NCI-H2107 (cell line): ENCODE data around the gene C12orf60.

ENCODE experiments used
- DNase-seq: peaks from one replicate; lab custom pipeline; 2025; lab: John Stamatoyannopoulos, UW

The C12orf60 gene

DNA sequence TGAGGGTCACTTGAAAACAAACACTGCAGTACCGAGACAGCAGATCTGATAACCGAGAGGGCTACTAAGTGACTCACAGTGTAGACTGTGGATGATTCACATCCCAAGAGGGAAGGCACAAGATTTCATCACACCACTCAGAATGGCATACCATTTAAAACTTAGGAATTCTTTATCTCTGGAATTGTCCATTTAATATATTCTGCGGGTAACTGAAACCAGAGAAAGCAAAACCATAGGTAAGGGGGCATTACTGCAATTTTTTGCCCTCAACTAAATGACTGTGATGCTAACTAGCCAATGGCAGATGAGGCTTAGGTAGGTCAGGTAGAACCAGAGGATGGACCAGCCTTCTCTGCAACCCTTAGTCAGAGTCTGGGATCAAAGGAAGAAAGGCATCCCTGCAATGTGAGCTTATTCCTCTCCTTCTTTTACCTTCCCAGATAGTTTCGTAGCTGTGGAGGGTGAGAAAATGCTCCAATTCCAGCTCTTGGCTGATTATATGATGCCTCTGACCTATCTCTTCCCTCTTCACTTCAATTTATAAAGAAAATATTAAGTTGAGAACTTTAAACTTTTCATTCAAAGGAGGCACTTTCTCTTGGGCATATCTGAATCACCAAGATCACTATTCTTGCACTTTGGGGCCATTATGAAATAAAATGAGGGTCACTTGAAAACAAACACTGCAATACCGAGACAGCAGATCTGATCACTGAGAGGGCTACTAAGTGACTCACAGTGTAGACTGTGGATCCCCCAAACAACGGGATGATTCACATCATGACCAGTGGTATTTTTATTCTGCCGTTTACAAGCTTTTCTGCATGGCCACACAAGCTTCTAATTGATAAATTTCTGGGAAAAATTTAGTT lies 33.1 kb downstream of the C12orf60 start:
- DNase-seq, result no peak

DNA sequence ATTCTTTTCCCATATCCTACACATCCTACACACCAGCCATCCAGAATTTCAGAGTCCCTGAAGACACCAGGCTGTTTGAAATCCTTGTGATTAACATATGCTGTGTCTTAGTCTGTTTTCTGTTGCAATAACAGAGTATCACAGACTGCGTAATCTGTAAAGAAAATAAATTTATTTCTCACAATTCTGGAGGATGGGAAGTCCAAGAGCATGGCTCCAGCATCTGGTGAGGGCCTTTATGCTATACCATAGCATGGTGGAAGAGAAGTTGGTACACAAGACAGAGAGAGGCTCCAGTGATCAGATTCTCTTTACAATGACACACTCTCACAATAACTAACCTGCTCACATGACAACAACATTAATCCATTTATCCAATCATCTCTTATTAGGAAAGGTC lies 35.8 kb downstream of the C12orf60 start:
- DNase-seq, result no peak

DNA sequence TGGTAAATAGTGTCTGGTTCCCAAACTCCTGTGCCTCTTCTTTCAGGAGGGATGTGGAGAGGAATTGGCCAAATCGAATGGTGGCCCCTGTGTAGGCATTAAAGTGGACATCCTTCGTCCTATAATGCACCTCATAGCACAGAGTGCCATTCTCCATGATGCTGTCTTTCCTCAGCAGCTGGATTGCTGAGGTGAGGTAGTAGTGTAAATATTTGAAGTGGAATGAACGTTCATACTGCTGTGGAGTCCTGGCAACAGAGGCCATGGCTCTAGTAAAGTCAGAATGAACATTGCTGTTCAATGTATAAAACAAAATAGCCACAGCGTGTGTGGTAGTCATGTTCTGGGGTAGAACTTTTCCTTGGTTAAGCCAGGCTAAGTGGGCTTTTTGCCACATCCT lies 37.1 kb downstream of the C12orf60 start:
- DNase-seq, result no peak

DNA sequence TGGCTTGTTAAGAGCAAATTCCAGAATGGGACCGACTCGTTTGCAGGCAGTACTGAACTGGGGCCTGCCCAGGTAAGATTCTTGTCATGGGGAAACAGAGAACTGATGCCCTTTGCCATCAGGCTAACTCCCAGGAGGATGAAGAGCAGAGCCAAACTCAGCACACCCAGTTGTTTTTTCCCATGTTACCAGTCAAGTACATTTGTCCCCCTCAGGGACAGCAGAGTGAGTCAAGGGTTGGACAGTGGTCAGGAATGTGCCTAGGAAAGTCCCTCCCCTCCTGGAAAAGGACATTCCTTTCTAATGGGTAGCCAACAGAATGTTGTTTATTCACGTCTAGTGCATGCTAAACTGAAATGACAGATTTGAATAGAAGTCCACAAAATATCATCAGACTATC lies 38.3 kb downstream of the C12orf60 start:
- no peak for DNase-seq

DNA sequence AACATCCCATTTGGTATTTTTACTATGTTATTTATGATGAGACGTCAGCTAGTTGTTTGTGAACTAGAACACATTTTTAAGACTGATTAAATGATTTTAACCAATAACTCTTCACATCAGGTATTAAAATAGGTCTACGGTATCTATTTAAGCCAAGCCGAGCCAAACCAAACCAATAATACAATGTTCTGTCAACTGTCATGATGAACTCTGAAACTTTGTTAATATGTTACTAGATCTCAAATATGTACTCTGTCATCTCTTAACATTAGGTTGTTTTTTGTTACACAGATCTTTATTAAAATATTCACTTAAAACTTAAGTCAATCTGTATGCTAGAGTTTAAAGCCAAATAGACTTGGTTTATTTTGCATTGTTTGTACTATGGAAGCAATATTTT lies 38.8 kb downstream of the C12orf60 start:
- DNase-seq, result no peak

DNA sequence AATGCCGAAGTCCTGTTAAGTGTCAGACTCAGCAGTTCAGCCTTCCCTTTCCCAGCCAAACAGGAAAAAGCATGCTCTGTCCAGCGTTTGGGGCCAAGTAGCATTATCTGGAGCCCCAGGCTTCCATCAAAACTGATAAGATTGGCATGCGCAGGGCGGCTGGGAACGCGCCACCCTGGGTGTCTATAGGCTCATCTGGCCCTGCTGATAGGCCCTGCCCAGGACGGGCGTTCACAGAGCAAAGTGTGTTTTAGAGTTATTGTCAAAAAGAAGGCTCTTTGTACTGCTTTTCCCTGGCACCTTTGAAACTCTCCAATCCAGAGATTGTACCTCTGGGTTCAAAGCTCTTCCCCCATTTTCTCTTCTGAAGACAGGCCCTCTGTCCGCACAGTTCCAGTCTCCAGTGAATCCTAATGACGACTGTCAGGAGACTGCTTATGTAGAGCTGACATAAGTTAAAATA lies 40.0 kb downstream of the C12orf60 start, which contains the start of gene ART4:
Gene ART4 (minus strand): TSS at position 102 of the 463 bp plus-strand sequence. CDS start 413 bp downstream, outside the sequence.
- DNase-seq, result no peak

DNA sequence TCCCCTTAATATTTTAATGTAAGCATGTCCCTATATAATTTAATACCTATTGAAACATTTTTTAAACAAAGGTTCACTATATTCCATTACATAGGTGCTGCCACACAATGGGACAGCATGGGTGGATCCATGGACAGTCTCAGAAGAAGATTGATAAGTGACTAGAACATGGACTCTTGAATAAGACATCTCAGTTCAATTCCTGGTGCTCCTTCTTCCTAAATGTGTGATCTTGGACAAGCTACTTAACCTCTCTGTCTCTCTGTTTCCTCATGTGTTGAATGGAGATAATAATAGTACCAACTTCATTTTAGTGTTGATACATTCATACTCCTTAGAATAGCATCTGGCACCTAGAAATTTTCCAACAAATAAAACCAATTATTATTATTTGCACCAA lies 40.9 kb downstream of the C12orf60 start:
- no peak for DNase-seq

DNA sequence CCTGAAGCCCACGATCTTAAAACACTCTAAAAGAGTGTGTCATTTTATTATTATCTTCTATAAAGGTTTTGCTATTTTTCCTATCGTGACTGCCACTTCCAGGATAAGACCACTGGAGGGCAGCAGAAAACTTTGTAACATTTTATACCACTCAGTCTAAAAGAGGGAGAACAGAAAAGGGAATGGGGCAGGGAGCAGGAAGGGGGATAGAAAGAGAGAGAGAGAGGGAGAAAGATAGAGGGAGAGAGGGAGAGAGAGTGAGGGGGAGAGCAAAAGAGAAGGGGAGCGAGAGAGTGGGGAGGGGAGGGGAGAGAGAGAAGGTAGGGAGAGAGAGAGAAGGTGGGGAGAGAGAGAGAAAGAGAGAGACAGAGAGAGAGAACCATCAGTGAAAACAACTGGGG lies 41.9 kb downstream of the C12orf60 start:
- peak; percentile 51 for DNase-seq

DNA sequence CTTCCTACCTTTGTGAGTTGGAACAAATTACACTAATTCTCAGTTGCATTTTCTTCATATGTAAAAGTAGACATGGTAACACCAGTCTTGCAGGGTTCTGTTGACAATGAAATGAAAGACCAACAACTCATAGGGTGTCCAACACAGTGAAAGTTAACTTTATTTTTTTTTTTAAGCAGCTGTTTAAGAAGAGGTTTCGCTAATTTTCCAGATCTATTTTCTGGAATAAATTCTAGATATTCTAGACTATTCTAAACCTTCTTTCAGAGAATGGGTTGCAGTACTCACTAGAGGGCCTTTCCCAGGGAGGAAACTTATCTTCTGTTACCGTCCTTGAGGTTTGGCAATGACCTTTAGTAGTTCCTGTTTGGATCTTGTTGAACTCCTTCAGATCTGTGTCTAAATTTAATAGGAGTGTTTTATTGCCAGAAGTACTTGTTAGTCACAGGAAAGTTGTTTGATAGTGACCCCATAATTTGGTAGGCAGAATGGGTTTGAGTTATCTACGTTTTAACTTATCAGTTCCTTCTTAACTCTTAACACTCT lies 42.6 kb downstream of the C12orf60 start:
- no peak for DNase-seq

DNA sequence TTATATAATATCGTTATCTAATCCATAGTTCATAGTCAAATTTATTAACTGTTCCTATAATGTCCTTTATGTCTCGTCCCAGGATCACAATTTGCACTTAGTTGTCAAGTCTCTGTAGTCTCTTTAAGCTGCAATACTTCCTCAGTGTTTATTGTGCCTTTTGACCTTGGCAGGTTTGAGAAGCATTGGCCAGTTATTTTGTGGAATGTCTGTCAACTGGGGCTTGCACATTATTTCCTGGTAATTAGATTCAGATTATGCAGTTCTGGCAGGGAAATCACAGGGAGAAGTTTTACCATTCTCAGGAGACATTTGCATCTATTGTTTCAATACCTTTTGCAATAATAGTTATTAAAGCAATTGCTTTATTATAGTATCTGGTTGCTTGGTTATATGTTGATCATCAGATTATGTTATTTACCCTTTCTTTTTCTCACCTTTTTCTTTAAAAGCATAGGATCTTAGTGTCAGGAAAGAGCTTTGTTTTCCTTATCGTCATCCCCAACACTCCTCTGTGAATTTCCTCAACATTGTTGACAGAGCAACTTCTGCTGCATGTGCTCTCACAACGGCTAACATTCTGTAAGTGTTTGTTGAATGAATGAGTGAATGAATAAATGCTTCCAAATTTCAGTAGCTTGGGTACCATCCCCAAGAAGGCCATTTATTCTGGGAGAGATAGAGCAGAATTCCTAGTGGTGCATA lies 43.6 kb downstream of the C12orf60 start:
- DNase-seq, result no peak

DNA sequence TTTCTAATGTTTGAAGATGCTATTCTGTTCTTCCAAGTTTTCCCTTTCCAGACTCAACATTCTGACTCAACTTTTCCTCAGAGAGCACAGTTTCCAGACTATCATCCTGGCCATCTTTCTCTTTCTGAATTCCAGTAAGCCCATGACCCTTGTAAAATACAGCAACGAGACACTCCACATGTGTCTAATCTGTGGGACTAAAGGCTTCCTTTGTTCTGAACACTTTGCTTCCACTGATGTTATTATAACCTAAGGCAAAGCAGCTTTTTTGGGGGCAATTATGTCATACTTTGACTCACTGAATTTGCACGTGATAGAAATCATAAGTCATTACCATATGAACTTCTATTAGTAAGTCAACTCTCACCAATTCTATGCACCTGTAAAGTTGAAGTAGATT lies 46.2 kb downstream of the C12orf60 start:
- no peak for DNase-seq

DNA sequence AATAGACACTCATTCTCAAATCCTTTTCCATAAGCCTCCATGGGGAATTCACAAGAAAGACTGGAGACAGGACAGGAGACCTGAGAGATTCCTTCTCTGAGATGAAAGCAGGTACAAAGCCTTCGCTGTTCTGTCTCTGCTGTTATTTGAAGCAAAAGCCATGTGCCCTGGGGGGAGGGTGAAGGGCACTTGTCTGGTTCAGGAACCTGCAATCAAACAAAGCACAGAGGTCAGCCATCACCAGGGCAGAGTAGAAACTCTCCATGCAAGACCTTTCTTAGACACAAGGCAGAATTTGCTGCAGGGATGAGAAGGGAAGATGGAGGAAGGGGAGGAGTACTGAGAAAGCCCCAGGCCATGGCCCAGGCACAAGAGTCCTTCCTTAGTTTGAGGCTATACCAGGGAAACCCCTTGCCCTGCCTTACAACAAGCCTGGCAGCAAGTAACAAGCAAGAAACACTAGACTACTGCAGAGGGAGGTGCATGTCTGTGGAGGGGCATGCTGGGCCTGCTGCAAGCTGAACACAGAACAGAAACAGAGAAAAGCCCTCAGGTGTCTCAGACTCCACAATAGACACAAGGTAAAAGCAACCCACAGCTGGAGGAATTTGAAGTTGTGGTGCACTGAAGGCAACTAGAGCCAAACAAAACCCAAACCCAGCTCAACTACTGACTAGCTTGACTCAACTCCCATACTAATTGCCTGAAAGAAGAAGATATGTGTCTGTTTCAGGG lies 47.6 kb downstream of the C12orf60 start:
- DNase-seq, result no peak

DNA sequence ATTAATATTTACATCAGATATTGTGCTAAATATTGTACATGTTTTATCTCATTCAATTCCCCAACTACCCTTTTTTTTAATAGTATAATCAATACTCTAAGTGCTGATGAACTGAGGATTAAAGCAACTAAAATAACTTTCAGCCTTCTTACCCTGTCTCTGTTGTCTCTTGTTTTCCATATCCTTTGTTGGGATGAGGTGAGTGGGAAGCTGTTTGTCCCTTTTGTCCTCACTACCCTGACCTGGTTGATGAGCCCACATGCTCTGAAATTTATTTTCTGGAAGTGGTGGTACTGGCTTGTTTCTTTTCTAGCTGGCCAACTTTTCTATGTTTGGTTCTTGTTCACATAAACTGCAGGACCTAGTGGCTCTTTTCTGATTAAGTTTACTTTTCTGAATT lies 49.4 kb downstream of the C12orf60 start:
- no peak for DNase-seq

DNA sequence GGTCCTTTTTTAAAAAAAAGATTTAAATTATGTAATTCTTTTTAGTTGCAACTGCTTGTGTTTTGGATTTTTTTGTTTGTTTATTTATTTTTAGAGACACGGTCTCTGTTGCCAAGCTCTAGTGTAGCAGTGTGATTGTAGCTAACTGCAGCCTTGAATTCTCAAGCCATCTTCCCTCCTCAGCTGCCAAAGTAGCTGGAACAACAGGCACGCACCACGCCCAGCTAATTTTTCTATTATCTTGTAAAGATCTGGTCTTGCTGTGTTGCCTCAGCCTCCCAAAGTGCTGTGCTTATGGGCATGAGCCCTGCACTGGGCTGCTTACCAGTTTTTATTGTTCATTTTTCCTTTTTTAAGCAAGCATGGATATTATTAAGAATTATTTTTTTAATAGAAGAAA lies 50.5 kb downstream of the C12orf60 start:
- DNase-seq, result no peak

DNA sequence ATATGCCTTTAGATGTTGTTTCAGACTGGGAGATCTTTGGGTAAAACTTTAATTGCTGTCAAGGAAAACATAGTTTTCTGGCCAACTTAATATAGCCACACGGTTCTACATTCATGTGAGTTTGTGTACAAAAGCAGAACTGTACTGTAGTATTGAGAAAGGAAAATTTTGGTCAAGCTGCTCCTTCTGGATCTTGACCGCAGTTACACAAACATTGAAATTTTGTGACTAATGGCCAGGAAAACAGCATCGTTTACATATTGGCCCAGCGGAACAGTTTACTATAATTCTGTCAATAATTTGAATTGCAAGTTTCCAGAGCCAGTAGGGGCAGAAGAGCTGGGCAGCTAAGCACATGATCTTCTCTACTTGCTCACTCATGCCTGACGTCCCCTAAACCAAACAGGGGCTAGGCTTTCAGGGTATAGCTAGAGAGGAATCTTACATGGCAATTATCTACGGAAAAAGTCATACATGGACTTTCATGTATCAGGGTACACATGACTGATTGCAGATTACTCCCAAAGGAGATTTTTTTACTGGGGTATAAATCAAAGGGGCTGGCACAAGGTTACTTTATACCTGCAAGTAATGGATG lies 51.2 kb downstream of the C12orf60 start:
- DNase-seq, result no peak

DNA sequence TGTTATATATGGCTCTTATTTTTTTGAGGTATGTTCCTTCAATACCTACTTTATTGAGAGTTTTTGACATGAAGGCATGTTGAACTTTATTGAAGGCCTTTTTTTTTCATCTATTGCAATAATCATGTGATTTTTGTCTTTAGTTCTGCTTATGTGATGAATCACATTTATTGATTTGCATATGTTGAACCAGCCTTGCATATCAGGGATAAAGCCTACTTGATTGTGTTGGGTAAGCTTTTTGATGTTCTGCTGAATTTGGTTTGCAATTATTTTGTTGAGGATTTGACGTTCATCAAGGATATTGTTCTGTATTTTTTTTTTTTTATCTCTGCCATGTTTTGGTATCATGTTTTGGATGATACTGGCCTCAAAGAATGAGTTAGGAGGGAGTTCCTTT lies 55.0 kb downstream of the C12orf60 start:
- DNase-seq, result no peak

DNA sequence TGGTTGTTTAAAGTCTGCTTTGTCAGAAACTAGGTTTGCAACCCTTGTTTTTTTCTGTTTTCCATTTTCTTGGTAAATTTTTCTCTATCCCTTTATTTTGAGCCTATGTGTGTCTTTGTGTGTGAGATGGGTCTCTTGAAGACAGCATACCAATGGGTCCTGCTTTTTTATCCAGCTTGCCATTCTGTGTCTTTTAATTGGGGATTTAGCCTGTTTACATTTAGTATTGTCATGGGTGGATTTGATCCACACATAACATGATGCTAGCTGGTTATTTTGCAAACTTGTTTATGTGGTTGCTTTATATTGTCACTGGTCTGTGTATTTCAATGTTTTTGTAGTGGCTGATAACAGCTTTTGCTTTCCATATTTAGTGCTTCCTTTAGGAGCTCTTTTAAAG lies 57.0 kb downstream of the C12orf60 start:
- DNase-seq, result no peak

DNA sequence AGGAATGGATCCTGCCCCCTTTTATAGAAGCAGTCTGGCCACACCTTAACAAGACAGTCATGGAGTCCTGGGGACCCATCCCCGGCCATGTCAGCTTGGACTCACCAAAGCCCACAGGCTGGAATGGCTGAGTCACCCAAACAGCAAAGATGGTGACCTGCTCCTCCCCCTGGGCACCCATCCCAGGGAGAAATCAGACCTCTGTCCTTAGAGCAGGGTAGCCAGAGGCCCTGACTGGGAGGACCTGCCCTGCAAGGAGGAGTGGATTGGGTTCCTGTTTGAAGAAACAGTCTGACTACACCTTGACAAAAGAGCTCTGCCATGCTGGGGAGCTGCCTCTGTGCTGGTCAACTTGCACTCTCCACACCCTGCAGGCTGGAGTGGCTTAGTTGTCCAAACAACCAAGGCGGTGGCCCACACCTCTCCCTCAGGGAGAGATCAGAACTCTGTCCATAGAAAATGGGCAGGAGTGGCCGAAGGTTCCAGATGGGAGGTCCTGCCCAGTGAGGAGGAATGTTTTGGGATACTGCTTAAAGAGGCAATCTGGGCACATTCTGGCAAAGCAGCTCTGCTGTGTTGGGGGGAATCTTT lies 65.5 kb downstream of the C12orf60 start:
- no peak for DNase-seq

DNA sequence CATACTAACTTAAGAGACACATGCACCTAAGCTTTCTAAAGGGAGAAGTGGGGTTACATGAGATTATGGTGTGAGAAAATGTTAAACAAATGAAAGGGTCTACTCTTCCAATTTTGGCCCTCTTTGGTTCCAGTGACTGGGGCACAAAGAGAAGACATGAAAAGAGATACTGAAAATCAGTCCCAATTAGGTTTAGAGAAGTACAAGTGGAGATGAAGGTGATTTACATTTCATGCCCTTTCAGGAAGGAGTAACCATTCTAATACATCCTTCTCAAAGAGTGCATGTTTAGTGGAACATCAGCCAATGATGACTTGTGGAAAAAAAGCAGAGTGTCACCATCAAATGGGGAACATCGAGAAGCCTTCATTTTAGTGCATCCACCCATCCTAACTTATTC lies 67.8 kb downstream of the C12orf60 start:
- DNase-seq, result no peak

DNA sequence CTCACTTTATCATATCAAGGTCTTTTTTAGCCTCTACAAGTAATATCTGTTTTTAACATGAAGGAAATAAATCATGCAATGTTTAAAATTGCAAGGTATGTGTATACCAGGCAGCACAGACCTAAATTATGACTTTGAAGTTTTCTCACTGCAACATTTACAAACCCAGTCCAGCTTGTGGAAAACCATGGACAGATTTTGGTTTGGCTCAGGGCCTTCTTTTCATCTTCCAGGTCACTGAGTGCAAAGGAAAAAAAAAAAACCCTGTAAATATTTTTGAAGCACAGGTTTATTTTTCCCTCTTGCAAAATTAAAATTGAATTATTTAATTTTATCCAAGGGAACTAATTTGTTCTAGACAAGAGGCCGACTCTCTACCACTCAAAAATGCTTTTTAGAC lies 68.4 kb downstream of the C12orf60 start:
- DNase-seq, result no peak

DNA sequence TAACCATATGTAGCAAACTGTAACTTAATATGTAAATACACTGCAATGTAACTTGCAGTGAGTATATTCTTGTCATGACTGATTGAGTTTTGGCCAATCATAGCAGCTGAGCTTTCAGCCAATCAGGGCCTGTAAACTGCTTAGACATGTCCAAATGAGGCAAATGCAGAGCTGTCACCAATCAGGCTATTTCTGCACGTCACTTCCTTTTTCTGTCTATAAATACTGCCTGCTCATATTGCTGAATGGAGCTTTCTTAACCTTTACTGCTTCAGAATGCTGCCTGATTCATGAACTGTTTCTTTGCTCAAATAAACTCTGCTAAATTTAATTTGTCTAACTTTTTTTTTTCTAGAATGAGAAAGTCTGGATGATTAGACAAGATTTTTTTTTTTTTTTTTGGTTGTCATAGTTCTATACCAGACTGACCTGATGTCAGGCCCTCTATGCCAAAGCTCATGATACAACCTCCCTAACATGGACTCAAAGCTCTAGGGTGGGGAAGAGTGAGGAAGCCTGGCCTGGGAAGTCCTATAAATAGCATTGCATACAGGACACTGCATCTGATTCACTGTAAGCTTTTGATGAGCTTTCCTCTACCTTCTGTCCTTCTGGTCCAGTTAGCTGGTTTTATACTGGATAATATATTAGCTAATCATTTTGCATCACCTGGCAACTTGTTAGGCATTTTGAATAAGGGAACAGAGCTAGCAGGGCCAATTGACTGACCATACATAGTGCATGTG lies 70.1 kb downstream of the C12orf60 start:
- DNase-seq, result no peak
